NCI-H748 (cell line): ENCODE data around the gene MSRB1.

Source experiments
- DNase-seq: peaks from one replicate; lab custom pipeline; 2025; ENCODE audit not compliant: unreplicated experiment; lab: John Stamatoyannopoulos, UW

MSRB1 gene

DNA sequence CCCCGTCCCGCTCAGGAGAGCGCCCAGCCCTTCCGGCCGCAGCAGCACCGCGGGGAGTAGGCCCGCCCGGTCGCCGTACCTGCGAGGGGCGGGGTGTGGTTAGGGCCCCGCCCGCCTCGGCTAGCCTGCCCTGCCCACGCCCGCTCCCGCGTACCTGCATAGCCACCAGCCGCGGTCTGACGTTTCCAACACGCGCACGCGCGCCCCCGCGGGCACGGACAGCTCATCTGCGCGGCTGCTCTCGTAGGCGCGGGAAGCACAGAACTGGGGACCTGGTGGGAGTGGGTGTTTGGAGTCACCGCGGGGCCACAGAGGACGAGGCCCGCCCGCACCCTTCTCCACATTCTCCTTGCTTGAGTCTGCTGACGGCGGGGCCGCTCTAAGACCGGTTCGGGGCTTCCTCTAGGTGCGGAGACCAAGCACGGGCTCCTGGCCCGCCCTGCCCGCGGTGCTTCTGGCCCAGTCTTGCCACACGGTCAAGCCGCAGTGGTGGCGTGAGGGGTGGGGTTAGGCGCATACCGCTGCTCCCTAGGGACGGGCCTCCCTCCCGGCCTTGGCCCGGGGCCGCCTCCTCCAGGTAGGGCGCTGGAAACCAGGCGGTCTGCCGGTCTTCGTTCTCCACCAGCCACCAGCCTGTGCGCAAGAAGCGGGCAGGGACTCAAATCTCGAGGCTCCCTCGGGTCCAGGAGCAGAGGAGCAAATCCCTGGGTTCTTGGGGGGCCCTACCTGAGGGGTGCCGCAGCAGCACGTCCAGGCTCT lies 36.5 kb upstream of the MSRB1 start:
- peak; percentile 87 for DNase-seq

DNA sequence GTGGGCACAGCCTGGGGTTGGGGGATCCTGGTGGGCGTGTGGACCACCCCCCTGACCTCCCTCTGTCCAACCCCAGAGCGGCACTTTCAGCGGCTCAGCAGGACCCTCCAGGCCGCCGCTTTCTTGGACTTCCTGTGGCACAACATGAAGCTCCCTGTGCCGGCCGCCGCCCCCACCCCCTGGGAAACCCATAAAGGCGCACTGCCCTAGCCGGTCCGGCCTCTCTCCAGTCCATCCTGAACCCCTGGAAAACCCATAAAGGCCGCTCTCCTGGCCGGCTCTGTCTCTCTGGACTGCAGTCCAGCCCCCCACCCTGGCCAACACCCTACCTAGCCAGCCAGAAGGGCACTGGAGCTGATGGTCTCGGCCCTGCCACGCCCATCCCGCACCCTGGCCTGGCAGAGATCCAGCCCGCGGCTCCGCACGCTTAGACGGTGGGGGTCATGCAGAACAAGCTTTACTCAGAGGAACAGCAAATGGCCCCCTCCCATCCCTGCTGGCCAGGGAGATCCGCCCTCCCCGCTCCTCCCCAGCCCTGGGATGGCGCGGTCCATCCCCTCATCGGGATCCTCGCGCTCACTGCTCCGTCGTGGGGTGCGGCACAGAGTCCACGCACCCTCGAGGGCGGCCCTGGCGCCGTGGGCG lies 35.6 kb upstream of the MSRB1 start:
- no peak for DNase-seq

DNA sequence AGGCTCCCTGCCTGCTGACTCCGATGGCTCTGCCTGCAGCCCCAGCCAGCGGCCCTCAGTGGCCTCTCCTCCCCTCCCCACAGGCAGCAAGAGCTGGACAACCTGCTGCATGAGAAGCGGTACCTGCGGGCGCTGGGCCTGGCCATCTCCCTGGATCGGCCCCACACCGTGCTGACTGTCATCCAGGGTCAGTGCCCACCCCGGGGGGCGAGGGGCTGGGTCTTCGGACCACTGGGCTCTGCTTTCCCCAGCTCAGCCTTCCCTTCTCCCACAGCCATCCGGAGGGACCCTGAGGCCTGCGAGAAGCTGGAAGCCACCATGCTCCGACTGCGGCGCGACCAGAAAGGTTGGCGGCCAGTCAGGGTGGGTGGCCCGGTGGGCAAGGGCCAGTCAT lies 34.9 kb upstream of the MSRB1 start:
- DNase-seq = no peak

DNA sequence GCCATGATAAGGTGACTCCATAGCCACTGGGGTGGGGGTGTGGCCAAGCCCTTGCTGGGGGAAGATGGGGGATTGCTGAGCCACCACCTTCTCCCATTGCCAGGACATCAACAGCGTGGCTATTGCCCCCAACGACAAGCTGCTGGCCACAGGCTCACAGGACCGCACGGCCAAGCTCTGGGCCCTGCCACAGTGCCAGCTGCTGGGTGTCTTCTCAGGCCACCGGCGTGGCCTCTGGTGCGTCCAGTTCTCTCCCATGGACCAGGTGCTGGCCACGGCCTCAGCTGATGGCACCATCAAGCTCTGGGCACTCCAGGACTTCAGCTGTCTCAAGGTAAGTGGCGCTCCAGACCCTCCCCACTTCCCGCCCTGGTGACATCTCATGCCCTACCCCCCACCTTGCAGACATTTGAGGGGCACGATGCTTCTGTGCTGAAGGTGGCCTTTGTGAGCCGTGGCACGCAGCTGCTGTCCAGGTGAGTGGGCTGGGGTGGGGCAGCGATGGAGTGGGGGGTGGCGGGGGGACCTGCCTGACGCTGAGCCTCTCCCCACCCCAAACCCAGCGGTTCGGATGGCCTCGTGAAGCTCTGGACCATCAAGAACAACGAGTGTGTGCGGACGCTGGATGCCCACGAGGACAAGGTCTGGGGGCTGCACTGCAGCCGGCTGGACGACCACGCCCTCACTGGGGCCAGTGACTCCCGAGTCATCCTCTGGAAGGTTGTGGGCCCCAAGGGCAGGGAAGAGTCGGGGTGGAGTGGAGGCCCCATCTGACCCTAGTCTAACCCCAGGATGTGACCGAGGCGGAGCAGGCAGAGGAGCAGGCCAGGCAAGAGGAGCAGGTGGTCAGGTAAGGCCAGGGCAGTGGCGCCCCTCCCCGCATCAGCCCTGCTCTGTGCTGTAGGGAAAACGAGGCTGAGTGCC lies 34.2 kb upstream of the MSRB1 start:
- DNase-seq = no peak

DNA sequence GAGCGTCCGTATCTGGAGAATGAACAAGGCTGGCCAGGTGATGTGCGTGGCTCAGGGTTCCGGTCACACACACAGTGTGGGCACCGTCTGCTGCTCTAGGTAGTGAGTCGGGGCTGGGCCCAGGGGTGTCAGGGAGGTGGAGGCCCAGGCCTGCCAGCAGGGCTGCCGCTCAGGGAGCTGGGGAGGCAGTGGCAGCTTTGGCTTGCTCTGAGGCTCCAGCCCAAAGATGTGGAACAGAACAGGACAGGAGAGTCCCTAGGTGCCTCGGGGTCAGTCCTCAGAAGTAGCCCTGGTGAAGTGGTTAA lies 33.2 kb upstream of the MSRB1 start:
- no peak for DNase-seq

DNA sequence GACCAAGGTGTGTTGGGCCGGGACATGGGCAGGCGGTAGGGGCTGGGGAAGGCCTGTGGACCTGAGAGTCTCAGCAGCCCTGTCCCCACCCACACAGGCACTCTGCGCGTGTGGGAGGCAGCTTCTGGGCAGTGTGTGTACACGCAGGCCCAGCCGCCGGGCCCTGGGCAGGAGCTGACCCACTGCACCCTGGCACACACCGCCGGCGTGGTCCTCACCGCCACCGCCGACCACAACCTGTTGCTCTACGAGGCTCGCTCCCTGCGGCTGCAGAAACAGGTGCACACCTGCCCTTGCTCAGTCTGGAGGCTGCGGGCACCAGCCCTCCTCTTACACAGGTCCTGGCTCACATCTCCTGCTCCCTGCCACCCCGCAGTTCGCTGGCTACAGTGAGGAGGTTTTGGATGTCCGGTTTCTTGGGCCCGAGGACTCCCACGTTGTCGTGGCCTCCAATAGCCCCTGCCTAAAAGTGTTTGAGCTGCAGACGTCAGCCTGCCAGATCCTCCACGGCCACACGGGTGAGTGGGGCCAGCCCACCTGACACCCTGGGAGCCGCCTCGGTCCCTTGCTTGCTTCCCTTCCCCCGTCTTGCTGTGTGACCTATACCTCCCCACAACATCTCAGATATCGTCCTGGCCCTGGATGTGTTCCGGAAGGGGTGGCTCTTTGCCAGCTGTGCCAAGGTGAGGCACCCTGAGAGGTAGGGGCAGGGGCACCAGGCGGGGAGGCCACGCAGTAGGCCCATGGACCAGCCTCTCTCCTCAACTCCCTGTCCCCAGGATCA lies 32.6 kb upstream of the MSRB1 start:
- DNase-seq = no peak

DNA sequence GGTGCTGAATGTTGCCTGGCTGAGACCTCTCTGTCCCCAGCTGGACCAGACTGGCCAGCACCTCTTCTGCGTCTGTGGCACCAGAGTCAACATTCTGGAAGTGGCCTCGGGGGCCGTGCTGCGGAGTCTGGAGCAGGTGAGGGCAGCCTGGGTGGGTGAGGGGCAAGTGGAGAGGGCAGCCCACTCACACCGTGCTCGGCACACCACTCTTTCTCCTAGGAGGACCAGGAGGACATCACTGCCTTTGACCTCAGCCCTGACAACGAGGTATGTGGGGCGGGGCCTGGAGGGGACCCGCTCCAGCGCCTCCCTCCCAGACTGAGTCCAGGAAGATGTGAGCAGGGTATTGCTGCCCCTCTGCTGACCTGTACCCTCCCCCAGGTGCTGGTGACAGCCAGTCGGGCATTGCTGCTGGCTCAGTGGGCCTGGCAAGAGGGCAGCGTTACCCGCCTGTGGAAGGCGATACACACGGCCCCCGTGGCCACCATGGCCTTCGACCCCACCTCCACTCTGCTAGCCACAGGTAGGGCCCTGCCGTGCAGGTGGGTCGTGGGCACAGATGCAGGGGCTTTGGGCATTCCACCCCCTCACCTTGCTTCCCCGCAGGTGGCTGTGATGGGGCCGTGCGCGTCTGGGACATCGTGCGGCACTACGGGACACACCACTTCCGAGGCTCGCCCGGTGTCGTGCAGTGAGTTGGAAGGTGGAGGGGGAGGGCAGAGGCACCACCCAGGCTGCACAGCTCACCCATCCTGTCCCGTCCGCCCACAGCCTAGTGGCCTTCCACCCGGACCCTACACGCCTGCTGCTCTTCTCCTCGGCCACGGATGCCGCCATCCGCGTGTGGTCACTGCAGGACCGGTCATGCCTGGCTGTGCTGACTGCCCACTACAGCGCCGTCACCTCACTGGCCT lies 31.4 kb upstream of the MSRB1 start:
- DNase-seq = no peak

DNA sequence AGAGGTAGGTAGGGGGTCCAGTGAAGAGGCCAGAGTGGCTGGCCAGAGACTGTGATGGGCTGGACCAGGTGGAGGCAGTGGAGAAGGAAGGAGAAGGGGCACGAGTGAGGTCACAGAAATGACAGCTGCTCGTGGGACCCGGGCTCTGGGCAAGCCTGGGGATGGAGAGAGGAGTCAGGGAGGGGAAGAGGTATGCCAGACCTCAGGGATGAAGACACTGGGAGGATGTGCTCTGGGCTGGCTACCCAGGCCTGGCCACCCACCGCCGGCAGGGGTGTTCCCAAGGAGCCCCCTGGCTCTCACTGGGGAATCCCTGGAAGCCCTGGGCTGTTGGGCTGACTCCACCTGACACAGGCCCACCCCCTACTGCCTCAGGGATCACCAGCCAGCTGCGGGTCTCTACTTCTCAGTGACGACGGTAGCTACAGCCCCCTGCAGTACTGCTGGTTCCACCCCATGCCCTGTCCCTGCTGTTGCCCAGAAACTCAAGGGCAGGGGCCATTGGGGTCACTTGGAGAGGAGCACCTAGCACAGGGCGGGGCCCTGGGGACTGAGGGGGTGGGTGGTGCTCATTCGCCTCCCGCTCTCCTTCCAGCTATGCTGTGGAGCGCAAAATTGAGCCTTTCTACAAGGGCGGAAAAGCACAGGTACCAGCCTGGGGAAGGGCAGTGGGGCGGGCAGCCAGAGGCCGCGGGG lies 30.6 kb upstream of the MSRB1 start:
- no peak for DNase-seq

DNA sequence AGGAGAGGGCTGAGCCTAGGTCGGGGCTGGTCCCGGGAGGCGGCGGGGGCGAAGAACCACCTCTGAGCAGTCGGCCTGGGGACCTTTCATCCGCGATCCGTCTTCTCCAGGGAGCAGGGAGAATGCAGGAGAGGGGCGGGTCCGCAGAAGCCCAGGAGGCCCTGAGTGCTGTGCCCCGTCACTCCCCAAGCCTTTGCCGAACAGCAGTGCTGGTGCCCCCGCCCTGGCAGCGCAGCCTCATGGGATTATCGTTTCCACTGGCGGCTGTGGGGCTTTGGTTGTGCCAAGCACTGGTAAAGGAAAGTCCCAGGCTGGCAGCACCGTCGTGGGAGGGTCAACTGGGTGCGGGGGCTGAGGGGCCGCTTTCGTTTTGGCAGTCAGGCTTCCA lies 29.5 kb upstream of the MSRB1 start:
- no peak for DNase-seq

DNA sequence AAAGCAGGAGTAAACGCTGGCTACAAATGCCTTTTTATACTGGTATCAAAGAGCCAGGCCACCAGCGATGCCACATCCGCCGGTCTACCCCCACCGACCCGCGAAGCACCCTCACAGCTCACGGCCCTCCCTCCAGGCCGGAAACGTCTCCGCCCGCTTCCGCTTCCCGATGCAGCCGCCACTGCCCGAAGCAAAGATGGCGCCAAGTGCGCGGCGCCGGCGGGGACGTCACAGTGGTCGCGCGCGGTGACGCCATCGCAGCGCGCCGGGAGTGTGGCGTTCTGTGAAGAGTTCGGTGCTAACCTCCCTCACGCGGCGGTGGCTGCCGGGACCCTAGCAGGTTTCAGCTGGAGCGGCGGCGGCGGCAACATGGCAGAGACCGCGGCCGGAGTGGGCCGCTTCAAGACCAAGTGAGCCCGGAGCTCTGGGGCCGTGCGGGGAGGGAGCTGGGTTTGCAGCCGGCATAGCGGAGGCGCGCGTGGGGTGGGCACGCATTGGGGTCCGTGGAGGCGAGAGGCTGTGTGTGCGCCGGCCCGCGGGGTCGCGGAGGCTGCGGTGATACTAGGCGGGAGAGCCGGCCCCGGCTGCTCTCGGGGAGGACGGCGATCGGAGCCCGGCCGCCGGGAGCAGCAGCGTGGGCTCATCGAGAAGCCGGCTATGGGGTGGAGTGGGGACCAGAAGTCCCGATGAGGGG lies 28.9 kb upstream of the MSRB1 start, which contains the start of gene TBL3:
Gene TBL3 (plus strand): TSS at position 258 of the 694 bp plus-strand sequence. CDS start 112 bp downstream, at position 370.
- peak; percentile 91 for DNase-seq

DNA sequence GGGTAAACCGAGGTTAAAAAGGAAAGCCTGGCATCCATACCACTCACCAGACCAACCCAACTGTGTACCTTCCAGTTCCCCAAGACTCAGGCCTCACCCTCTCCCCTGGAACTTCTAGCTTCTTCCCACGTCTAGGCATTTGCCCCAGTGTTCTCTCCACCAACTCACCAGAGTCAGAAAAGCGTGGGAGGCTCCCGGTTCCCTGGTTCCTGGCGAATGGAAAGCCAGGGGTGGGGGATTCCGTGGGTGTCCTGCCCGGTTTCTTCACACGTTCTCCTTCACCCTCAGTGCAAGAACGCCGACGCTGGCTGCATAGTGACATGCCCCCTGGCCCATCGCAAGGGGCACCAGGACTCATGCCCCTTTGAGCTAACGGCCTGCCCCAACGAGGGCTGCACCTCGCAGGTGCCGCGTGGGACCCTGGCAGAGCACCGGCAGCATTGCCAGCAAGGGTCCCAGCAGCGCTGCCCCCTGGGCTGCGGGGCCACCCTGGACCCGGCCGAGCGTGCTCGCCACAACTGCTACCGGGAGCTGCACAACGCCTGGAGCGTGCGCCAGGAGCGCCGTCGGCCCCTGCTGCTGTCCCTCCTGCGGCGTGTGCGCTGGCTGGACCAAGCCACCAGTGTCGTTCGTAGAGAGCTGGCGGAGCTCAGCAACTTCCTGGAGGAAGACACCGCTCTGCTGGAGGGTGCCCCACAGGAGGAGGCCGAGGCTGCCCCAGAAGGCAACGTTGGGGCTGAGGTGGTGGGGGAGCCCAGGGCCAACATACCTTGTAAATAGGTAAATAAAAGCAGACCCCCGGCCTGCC lies 25.4 kb upstream of the MSRB1 start:
- no peak for DNase-seq

DNA sequence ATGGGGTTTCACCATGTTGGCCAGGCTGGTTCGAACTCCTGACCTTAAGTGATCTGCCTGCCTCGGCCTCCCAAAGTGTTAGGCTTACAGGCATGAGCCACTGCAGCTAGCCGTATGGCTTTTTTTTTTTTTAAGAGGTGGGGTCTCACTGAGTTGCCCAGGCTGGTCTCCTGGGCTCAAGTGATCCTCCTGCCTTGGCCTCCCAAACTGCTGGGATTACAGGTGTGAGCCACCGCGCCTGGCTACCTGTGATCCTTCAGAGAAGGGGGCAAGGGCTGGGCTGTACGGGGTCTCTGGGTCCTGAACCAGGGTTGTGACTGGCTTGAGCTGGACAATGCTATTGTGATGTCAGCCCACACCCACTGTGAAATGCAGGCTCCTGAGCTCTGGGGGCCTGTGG lies 23.5 kb upstream of the MSRB1 start, which contains the start of gene RNF151:
Gene RNF151 (plus strand): TSS at position 397 of the 400 bp plus-strand sequence. CDS start 26 bp downstream, outside the sequence.
- DNase-seq = no peak

DNA sequence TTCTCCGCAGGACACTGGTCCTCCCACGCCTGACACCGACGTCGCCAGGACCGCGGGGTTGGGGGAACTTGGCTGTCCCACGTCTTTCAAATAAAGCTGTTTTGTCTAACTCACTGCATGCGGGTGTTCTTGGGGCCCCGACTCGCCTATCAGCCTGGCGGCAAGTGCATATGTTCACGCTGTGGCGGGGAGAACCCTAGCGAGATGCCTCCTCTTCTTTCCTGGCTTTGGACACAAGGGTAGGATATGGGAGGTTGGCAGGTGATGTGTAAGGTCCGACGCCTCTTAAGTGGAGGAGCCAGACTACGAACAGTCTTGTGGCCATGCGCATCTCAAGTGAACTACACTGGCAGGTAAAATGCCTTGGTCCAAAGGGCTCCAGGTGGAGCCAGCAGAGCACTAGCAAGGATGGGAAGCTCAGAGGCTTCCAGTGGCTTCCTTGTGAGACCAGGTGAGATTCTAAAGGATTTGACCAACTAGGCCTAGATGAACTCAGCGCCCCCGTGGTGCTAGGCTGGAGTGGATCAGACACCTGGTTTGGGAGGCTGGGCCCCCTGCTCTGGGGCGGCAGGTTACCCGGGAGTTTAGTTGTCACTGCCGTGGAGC lies 22.5 kb upstream of the MSRB1 start:
- peak; percentile 7 for DNase-seq

DNA sequence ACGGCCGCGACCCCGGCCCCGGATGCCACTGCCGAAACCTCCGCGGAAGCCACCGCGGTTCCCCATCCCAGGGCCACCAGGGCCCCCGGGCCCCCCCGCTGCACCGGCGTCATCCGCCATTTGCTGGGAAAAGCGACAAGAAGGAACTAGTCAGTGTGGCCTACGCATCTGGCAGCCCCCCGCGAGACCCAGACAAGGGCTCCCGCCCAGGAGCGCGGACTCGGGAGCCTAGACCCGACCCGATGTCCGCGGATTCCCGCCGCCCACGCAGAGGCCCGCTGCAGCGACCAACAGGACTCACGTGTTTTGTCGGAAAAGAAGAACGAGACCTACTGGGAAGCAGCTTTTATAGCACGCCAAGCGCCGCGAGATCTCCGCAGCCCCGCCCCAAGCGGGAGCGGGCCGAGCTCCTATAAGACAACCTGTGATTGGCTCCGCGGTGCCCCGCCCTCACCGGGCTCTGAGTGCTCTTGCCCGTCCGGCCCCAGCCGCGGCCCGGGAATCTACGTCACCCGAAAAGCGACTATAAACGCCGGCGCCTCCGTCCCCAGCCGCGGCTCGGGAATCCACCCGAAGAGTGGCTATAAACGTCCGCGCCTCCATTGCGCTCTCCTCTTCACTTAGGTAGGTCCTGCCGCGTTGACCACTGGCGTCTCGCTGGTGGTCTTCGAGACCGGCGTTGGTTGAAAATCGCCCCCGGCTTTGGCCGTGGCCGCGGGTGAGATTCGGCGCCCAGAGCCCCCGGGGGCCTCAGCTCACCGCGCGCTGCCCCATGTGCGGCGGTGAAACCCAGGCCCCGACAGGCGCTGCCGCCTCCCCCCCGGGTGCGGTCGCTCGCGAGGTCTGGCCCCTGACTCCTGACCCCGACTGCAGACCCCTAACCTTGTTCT lies 21.8 kb upstream of the MSRB1 start, which contains the start of gene RPS2:
Gene RPS2 (minus strand): TSS at position 321 of the 890 bp plus-strand sequence. CDS start 201 bp downstream, at position 120.
- DNase-seq = peak; percentile 97

DNA sequence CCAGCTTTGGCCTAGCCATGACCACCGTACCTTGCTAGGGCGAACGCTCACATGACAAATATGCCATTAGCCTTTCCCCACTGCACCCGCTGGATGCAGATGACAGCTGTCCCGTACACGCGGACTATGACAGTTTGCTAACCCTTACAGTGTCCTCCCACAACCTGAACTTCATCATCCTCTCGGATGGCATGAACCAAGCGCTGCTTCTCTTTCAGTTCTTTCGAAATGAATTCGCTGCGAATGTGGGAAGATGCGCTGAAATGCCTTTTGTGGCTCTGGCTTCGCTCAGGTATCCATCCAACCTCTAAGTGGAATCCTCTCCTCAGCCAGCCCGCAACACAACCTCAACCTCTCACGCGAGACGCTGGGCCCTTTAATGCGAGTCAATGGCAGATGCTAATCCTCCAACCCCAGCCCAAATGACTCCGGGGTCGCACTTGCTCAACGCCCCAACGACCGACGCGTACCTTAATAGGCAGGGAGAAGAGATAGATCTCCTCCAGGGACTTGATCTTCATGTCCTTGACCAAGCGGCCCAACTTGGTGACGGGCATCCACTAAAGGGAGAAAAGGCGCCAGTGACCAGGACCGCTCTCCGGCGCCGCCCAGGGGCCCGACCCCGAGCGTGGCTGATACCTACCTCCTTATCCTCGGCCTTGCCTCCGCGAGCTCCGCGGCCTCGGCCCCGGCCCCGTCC lies 21.0 kb upstream of the MSRB1 start:
- DNase-seq = peak; percentile 46
